Measurements from ENCODE around the gene BACH2.

BACH2 gene

DNA sequence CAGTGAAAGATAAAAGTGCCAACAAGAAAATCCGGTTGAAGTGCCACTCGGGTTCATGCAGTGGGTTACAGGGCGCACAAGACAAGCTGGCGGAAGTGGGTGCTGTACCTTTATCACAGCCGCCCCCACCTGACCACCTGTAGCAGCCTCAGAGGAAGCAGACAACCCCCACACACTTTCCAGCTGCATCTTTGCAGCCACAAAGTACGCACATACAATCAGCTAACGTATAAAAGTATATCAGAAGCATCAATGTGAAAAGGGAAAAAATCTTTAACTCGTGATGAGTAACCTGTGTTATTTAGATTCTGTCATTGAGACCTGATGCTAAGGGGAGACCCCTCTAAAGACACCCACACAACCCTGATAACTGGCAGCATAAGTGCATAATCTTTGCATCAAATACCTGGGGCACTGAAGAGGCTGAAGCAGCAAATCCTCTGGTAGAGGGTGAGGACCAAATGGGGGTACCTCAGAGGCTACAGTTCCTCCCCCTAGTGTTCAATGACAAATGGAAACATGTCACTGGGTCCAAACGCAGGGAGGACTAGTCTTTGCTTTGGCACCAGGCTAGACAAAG, 22.1 kb downstream of the BACH2 start:
- DNase-seq = no peak

- no peak for DNase-seq
Observed at GRCh38 chr6:90273863-90274262, 22.8 kb downstream of the BACH2 start.

DNA sequence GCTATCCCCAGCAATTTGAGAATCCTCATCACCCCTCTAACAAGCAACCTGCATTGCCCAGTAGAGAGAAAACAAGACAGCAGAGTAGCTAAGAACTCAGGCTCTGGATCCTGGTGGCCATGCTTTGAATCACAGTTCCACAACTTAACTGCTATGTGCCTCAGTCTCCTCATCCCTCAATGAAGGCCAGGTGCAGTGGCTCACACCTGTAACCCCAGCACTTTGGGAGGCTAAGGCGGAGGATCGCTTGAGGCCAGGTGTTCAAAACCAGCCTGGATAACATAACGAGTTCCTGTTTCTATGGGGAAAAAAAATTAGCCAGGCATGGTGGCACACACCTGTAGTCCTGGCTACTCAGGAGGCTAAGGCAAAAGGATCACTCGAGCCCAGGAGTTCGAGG, 23.7 kb downstream of the BACH2 start:
- DNase-seq = no peak

DNA sequence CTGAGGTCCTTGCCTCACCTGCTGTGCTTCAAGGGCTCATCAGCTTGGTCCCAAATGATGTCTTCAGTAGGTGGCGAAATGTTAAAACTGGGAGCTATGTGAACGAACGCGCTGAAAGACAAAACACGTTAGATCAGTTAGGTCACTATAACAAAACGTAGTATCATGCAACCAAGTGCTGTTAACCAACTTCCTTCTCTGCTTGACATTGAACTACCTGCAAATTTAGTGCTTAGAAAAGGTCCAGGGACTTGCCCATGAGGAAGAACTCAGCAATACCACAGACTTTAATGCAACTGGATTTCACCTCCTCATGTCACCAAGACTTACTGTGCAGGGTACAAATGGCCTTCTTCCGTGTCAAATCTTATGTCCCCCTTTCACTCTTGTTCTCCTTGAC, 24.8 kb downstream of the BACH2 start:
- no peak for DNase-seq

DNA sequence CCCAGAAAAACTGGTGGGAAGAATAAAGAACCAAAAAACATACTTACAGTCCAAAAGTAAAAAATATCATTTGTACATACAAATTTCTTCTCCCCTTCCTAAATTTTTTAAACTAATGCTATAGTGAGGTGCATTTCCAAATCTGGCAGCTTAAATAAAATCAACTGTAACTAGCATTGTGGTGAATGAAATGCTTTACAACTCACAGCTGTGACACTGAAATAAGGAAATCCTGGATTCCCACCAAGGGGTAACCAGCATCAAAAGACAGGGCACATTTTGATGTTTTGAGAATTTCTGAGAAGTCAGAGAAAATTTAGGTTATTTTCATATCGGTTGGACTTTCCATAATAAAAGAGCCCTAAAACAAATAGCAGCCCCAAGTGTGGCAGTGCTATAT, 27.3 kb downstream of the BACH2 start:
- no peak for DNase-seq

- no peak for DNase-seq
Observed at GRCh38 chr6:90268178-90268577, 28.5 kb downstream of the BACH2 start.

- no peak for DNase-seq
Observed at GRCh38 chr6:90266905-90267621, 29.6 kb downstream of the BACH2 start.

DNA sequence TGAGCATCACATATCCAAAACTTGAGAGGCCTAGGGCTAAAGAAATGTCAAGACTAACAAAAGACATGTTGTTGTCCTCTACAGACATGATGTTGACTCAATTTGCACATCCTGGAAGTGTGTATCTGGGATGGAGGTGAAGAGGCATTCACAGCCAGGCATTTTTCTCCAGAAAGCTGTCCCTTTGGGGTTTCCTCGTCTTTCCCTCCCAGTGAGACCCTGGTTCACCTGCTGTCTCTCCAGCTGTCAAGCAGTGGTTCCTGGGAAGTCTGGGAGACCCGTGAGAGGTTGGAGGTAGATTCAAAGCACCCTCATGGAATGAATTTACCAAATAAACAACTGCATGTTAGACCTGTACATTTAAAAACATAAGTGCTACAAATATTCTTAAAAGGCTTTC, 32.1 kb downstream of the BACH2 start:
- no peak for DNase-seq

- DNase-seq = no peak
Observed at GRCh38 chr6:90263633-90264032, 33.0 kb downstream of the BACH2 start.

GRCh38 chr6:90261801-90262200, 34.8 kb downstream of the BACH2 start:
- no peak for DNase-seq

DNA sequence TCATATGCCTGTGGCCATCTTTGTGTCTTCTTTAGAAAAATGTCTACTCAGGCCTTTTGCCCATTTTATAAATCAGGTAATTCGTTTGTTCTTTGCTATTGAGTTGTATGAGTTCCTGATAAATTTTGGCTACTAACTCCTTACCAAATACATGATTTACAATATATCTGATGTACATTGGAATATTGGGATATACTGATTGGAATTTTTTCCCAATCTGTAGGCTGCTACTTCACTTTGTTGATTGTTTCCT, 39.2 kb downstream of the BACH2 start:
- DNase-seq = no peak

- DNase-seq = no peak
Observed at GRCh38 chr6:90256698-90257485, 39.8 kb downstream of the BACH2 start.

- DNase-seq = no peak
Observed at GRCh38 chr6:90253631-90254030, 43.0 kb downstream of the BACH2 start.

GRCh38 chr6:90251295-90251992, 45.2 kb downstream of the BACH2 start:
- no peak for DNase-seq

GRCh38 chr6:90250405-90250804, 46.2 kb downstream of the BACH2 start:
- DNase-seq = no peak

DNA sequence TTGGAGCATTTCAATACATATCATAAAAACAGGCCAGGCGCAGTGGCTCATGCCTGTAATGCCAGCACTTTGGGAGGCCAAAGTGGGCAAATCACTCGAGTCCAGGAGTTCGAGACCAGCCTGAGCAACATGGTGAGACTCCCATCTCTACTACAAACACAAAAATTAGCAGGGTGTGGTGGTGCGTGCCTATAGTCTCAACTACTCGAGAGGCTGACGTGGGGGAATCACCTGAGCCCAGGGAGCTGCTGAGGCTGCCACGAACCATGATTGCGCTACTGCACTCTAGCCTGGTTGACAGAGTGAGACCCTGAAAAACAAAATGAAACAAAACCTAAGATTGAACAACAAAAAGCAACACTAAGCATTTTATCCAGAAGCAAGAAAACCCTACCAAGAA, 47.2 kb downstream of the BACH2 start:
- no peak for DNase-seq

DNA sequence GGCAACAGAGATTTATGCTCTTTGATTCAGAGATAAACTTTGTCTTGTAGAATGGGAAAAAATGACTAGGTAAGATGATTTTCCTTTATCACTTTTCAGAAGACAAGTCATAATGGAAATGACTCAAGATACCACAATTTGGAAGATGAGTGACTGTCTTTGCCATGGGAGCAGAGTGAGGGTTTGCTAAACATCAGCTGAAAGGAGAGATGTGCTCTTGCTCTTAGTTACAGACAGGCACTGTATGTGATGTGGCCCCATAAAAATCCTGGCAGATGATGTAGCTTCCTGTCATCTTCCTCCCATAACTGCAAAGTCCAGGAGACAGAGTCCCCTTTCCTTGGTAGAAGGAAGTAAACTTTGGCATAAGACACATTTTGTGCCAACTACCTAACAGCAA, 47.6 kb downstream of the BACH2 start:
- no peak for DNase-seq

DNA sequence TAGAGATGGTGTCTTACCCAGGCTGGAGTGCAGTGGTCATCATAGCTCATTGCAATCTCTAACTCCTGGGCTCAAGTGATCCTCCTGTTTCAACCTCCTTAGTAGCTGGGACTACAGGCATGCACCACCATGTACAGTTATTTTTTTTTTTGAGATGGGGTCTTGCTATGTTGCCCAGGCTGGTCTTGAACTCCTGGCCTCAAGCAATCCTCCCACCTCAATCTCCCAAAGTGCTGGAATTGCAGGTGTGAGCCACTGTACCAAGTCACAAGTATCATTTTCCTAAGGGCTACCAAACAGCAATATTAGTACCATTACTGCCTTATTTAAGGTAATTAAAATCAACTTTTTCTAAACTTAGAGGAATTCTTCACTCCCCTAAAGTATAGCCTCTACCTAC, 49.4 kb downstream of the BACH2 start:
- no peak for DNase-seq

DNA sequence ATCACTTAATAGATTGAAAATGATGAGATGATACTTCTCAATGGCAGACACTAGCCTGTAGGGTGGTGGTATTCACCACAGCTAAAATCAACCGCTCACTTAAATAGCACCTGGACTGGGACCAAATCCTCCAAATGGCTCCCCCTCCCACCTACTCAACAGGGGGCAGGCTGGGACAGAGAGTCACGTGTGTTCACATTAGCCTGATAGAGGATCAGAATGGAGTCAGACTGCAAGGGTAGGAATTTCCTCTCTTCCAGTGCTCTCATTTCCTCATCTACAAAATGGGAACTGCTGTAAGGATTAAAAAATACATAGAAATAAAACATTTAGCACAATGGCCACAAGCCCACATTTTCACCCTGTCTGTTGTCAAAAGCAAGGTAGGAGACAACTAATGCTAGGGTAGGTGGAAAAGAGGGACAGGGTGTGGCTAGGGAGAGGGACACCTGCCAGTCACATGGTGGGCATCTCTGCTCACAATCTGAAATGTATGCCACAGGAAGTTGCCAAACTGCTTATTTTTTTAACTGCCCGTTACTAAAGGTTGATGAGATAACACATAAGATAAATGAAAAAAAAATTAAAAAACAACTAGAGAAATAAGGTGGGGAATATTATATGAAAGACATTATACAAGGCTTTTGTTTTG, 55.3 kb downstream of the BACH2 start:
- DNase-seq = no peak

- no peak for DNase-seq
Observed at GRCh38 chr6:90238496-90239266, 58.0 kb downstream of the BACH2 start.

DNA sequence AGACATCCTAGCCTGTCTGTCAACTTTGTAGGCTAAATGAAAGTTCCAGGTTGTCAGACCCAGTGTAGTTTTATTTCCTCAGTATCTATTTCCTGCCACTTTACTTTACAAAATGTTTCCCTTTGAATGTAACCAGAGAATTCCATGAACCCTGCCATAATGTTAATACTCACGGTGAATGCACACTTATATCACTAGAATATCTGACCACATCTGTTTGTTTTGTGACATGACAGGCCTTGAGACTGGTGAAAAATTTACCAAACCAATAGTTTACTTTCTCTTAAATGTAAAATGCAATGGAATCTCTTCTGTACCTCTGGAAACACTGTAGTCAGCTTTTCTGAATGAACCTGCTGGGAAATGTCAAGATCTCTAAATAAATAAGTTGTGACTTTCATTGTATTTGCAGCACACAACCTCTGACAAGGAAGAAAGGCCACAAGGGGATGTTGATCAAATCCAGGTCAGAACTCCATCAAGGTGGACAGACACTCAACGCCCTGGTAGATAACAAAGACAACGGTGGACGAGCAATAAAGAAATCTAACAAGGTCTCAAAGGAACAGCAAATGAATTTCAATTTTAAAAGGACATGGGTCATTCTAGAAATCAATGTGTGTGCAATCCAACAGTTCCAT, 59.2 kb downstream of the BACH2 start:
- DNase-seq = no peak

GRCh38 chr6:90233994-90234393, 62.6 kb downstream of the BACH2 start:
- DNase-seq = no peak
